GM13976 (cell line): ENCODE results near the gene CHN2.

Source experiments
- DNase-seq: peaks from one replicate; pipeline ENCODE4 v3.0.0; 2012; ENCODE audit warnings: low spot score
- CTCF ChIP-seq: IDR thresholded peaks from 2 replicates; pipeline ENCODE4 v1.5.1; 2012; ENCODE audit warnings: borderline replicate concordance, mild to moderate bottlenecking; ENCODE audit not compliant: insufficient read depth; ENCODE audit errors: extremely low read depth, missing control alignments, control extremely low read depth
- in situ Hi-C: fragments of 300-500 bp; cut with MboI; formaldehyde crosslinking; loops from one replicate; pipeline ENCODE4 v1.12.0; 2022; ENCODE audit warnings: low sequenced_read_pairs, mixed read lengths, inconsistent platforms; ENCODE audit not compliant: unreplicated experiment

CHN2 gene

GRCh38 chr7:29416276-29416937 lies 221.8 kb downstream of the CHN2 start:
- no peak for TF ChIP-seq CTCF
- no peak for DNase-seq
- in situ Hi-C loops = no loop called here

- in situ Hi-C loops = no loop called here
- TF ChIP-seq CTCF = no peak
- no peak for DNase-seq
Observed at GRCh38 chr7:29416938-29417305, 222.3 kb downstream of the CHN2 start.

GRCh38 chr7:29418056-29418455 lies 223.5 kb downstream of the CHN2 start:
- no peak for TF ChIP-seq CTCF
- in situ Hi-C loops = no loop called here
- DNase-seq = no peak

GRCh38 chr7:29418651-29419050 lies 224.1 kb downstream of the CHN2 start:
- no peak for TF ChIP-seq CTCF
- in situ Hi-C loops = no loop called here
- no peak for DNase-seq

- no peak for DNase-seq
- in situ Hi-C loops = no loop called here
- no peak for TF ChIP-seq CTCF
Observed at GRCh38 chr7:29420011-29420410, 225.4 kb downstream of the CHN2 start.

GRCh38 chr7:29421010-29421956 lies 226.7 kb downstream of the CHN2 start:
- TF ChIP-seq CTCF = no peak
- in situ Hi-C loops = no loop called here
- no peak for DNase-seq
